Measurements from ENCODE around the gene SRF. TPM values are rescaled to one million over a fixed set of nuclear protein-coding genes. Genes with fewer than 3 reads are reported as not detected.

Gene SRF
- total and polyA plus RNA-seq, 2 donors (not counting 3 experiments of a cell fraction or from before 2014, with no cell fraction given) = 34.4 to 55.8 TPM

GRCh38 chr6:43127877-43128276, 43.2 kb upstream of the SRF start:
- Histone ChIP-seq H4K20me1 (replicated peaks; ENCODE audit: control insufficient read depth, extremely low read depth, insufficient read depth, low read length) (no peaks in the 10 kb centered on the region), H3K27me3 (ENCODE audit: control insufficient read depth in 2 of 2, insufficient read depth in 2 of 2, low read length in 2 of 2) (no peaks in the 10 kb centered on the region), H3K79me2 (ENCODE audit: control insufficient read depth, insufficient read depth, low read length) (no peaks in the 10 kb centered on the region), H3K4me1 (ENCODE audit: control insufficient read depth, extremely low read depth, insufficient read depth, low read length) (no peaks in the 10 kb centered on the region), H2AFZ (ENCODE audit: low read depth, low read length) (no peak overlapping the region), H3K27ac (ENCODE audit: insufficient read depth, low read depth, low read length) (no peak overlapping the region), H3K9ac (replicated peaks; ENCODE audit: extremely low read depth, insufficient read depth, low read length) (no peak overlapping the region), H3K9me3 (replicated peaks; ENCODE audit: control insufficient read depth, insufficient read depth, low read length) (no peaks in the 10 kb centered on the region), H3K4me2 (ENCODE audit: insufficient read depth, low read length) (no peak overlapping the region), H3K9me1 (replicated peaks; ENCODE audit: control insufficient read depth, extremely low read depth, insufficient read depth, low read length) (no peaks in the 10 kb centered on the region), H3K4me3 (replicated peaks in 1 of 3; ENCODE audit: insufficient read depth in 1 of 3, low read depth in 1 of 3, low read length in 3 of 3) (no peak overlapping the region), H3K36me3 (ENCODE audit: control insufficient read depth in 2 of 2, extremely low read depth in 1 of 2, insufficient read depth in 2 of 2, low read length in 2 of 2) (no peaks in the 10 kb centered on the region)
- TF ChIP-seq JUN (IDR thresholded peaks at IDR 0.05; ENCODE audit: borderline replicate concordance, insufficient read depth, insufficient read length, low read depth) (no peak), GATA2 (IDR thresholded peaks at IDR 0.05; ENCODE audit: insufficient read depth, insufficient read length, low read depth, low read length) (no peak), POLR2A (IDR thresholded peaks at IDR 0.05; ENCODE audit: low read depth, low read length) (no peak), MAX (IDR thresholded peaks at IDR 0.05; ENCODE audit: insufficient read depth, insufficient read length) (no peak), POLR2AphosphoS5 (IDR thresholded peaks at IDR 0.05; ENCODE audit: insufficient read depth, low read depth, low read length) (no peak), CTCF (IDR thresholded peaks at IDR 0.05; ENCODE audit: extremely low read depth in 1 of 2, insufficient read depth in 1 of 2, low read depth in 1 of 2, low read length in 2 of 2) (no peak), FOS (IDR thresholded peaks at IDR 0.05; ENCODE audit: borderline replicate concordance, insufficient read depth, low read length) (no peak), EZH2 (IDR thresholded peaks at IDR 0.05; ENCODE audit: borderline replicate concordance, low read depth, low read length, severe bottlenecking) (no peak), MYC (IDR thresholded peaks at IDR 0.05; ENCODE audit: low read depth, low read length) (no peak)
- CTCF ChIA-PET = interaction anchor here (5.7 kb wide), 1 partner anchor 15 kb away, joined by 19 read pairs; no protein-coding TSS in a partner anchor
- POLR2A ChIA-PET = no interaction called here
- dilution Hi-C loops (cut with MboI; ENCODE audit: extremely low pct_ligation_motif_present, low sequenced_read_pairs) (no loop called here), intact Hi-C loops (cut with micrococcal nuclease) (loop anchor here (5.0 kb wide), 2 partner anchors 121 to 226 kb away; no protein-coding TSS in a partner anchor)
- no TSS peak for BruUV-seq (replicated peaks)
- DNase-seq (ENCODE audit: low read depth, low spot score) (no peak), FAIRE-seq (no peak)
